Epithelial cell of esophagus (primary cell): ENCODE data around the gene ELFN1.

Experiments used
- DNase-seq: peaks from one replicate; pipeline ENCODE4 v3.0.0; 2010; ENCODE audit warnings: low read depth
- H3K4me3 ChIP-seq: 2 replicates; pipeline ENCODE4 v1.5.1; 2011; ENCODE audit warnings: mild to moderate bottlenecking, low read length, control low read depth
- TF ChIP-seq, protein P1 (sequence below): IDR thresholded peaks from 2 replicates; pipeline ENCODE4 v1.5.1; 2011; ENCODE audit warnings: low read depth, mild to moderate bottlenecking, low read length, control low read depth, inconsistent platforms; ENCODE audit not compliant: insufficient read depth; ENCODE audit errors: missing control alignments

ELFN1 gene

DNA sequence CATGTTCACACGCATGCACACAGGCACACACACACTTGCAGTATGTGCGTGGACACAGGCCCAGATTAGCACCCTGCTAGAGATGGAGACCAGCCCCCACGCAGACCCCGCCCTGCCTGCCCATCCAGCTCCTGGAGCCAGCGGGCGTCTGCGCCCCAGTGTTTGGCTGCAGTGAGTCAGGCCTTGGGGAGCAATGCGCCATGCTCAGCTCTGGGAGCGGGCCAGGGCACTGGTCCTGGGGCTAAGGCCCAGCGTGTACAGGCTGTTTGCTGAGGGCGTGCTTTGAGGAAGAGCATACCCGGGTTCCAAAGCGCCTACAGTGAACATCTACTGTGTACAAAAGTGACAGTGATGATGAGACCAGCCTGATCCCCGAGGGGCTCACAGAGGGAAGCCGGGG lies 16.0 kb upstream of the ELFN1 start:
- no peak for DNase-seq
- no peak overlapping the region for H3K4me3 ChIP-seq
- TF ChIP-seq, protein P1, sequence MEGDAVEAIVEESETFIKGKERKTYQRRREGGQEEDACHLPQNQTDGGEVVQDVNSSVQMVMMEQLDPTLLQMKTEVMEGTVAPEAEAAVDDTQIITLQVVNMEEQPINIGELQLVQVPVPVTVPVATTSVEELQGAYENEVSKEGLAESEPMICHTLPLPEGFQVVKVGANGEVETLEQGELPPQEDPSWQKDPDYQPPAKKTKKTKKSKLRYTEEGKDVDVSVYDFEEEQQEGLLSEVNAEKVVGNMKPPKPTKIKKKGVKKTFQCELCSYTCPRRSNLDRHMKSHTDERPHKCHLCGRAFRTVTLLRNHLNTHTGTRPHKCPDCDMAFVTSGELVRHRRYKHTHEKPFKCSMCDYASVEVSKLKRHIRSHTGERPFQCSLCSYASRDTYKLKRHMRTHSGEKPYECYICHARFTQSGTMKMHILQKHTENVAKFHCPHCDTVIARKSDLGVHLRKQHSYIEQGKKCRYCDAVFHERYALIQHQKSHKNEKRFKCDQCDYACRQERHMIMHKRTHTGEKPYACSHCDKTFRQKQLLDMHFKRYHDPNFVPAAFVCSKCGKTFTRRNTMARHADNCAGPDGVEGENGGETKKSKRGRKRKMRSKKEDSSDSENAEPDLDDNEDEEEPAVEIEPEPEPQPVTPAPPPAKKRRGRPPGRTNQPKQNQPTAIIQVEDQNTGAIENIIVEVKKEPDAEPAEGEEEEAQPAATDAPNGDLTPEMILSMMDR = no peak

DNA sequence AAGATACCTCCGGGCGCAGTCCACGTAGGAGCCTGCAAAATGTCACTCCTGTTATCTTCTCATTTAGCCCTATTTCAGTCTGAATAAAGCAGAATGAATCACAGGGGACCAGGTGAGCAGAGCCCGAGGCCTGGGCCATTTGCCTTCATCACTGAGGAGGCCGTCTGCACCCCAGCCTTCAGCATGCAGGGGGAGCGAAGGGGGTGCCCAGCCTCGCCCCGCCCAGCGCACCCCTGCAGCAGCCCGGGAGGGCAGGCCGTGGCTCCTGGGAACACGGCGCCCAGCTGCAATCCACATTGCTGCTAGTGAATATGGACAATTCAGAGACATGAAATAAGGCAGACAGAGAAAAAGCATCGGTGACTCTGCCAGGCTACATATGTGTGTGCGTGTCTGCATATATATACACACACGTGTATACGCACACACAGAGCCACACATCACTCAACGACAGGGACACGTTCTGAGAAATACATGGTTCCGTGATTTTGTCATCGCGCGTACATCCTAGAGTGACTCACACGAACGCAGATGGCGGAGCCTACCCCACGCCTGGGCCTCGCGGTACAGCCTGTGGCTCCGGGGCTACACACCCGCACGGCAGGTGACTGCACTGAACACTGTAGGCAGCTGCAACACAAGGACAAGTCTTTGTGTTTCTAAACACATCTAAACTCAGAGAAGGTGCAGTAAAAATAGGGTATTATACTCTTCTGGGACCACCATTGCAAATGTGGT lies 15.2 kb upstream of the ELFN1 start:
- DNase-seq = no peak
- no peak overlapping the region for H3K4me3 ChIP-seq
- TF ChIP-seq, protein P1 = no peak

DNA sequence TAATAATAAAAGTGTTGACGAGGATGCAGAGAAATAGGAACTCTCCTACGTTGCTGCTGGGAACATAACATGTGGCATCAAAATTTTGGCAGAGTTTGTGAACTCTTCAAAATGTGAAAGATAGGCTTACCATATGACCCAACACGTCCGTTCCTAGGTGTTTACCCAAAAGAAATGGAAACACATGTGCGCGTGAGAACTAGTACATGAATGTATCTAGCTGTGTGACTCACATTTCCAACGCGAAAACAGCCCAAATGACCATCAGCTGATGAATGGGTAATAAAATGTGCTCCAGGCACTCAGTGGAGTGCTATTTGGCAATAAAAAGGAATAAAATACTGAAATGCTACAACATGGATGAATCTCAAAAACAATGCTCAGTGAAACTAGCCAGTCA lies 10.4 kb upstream of the ELFN1 start:
- TF ChIP-seq, protein P1 = no peak
- peak; percentile 27 for DNase-seq

DNA sequence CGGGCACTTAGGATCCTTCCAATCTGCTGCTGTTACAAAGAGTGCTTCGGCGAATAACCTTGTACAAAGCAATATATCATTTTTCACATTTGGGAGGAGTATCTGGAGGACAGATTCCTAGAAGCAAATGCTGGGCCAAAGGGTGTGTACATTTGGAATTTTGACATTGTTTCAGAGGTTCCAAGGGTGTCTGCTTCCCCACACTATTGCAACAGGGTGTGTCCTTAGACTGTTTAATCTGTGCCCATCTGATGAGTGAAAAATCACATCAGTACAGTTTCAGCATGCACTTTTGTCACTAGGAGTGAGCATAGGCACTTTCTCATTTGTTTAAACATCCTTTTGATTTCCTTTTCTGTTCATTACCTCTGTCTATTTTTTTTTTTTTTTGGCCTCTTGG lies 8.6 kb upstream of the ELFN1 start:
- TF ChIP-seq, protein P1 = no peak
- no peak overlapping the region for H3K4me3 ChIP-seq
- DNase-seq = no peak

More for the DNA sequence above, 10.4 kb upstream of the ELFN1 start:
- H3K4me3 ChIP-seq = no peak overlapping the region

DNA sequence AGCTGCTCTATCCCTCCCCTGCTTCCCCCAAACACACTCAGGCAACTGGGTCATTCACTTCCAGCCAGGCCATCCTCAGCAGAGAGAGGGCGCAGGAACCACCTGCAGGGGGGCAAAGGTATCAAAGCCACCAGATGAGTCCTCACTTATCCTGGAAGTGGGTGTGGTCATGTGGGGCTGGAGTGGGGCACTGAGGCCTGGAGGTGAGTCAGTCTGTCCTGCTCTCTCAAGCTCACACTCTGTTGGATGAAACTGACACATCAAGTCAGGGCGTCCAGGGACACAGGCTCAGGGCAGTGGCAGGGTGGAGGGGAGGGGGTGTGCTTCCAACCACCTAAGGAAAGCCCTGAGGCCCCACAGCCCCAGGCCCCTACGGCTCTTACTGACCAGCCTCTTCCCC lies 8.0 kb upstream of the ELFN1 start:
- no peak overlapping the region for H3K4me3 ChIP-seq
- DNase-seq = no peak
- TF ChIP-seq, protein P1 = no peak

DNA sequence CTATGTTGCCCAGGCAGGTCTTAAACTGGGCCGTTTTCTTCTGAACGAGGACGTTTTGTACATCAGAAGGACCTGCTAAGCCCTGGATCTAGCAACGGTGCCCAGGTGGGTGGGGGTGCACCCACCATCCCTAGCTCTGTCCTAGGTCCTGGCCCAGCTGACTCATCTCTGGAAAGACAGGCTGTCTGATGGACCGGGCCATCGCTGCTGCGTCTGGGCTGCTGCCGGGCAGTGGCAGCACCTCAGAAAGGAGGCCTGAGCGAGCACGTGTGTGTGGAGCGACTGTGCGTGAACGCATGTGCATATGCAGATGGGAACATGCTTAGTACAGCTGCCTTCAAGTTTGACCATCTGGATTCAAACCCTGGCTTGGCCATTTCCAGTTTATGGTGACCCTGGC lies 7.3 kb upstream of the ELFN1 start:
- H3K4me3 ChIP-seq = no peak overlapping the region
- TF ChIP-seq, protein P1 = no peak
- DNase-seq = no peak

DNA sequence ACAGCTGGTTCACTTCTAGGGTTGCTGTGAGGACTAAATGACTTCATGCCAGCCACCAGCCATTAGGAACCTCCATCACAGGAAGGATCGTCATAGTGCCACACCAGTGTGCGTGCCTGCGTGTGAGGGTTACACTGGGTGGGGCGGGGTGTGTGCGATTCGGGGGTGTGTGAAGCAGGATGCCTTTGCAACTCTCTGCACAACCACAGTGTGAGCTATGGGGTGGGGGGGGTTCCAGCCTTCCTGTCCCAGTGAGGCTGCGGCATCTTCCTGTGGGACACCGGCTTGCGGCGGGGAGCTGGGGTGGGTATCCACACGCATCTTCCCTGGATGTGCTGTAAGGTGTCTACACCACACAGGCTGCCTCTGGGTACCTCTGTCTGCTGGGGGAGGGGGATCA lies 6.9 kb upstream of the ELFN1 start:
- H3K4me3 ChIP-seq = no peak overlapping the region
- no peak for DNase-seq
- TF ChIP-seq, protein P1 = no peak
